Ascending aorta (tissue), 2 donors: ENCODE data around the gene METTL26. TPM values are rescaled to one million over a fixed set of nuclear protein-coding genes. Genes with fewer than 3 reads are reported as not detected.

ENCODE experiments used
- DNase-seq, 2 donors: peaks; one replicate each; pipeline ENCODE4 v3.0.0-alpha.2; 2019; ENCODE audit warnings: low spot score in 2 of 2
- H3K27ac ChIP-seq, 2 donors: fragments of 200-600 bp; sonication (generic); one replicate each; pipeline ENCODE4 v1.5.1; 2016 to 2017; ENCODE audit warnings: mild to moderate bottlenecking in 1 of 2
- H3K27me3 ChIP-seq: fragments of 200-600 bp; sonication (generic); one replicate; pipeline ENCODE4 v1.5.1; 2017
- H3K36me3 ChIP-seq, 2 donors: fragments of 200-600 bp; sonication (generic); one replicate each; pipeline ENCODE4 v1.5.1; 2016
- H3K4me1 ChIP-seq, 2 donors: fragments of 200-600 bp; sonication (generic); one replicate each; pipeline ENCODE4 v1.5.1; 2016 to 2017; ENCODE audit warnings: mild to moderate bottlenecking in 1 of 2
- H3K4me3 ChIP-seq, 2 donors: fragments of 200-600 bp; sonication (generic); one replicate each; pipeline ENCODE4 v1.5.1; 2016 to 2017; ENCODE audit warnings: mild to moderate bottlenecking in 1 of 2
- H3K9me3 ChIP-seq, 2 donors: fragments of 200-600 bp; sonication (generic); one replicate each; pipeline ENCODE4 v1.5.1; 2016
- intact Hi-C: fragments of 100-400 bp; cut with DNase I; formaldehyde crosslinking; loops from one replicate; pipeline ENCODE4 v1.15.1; 2023
- total RNA-seq: library from RNA; depleted of rRNA; stranded (reverse); fragments of >200 nt; gene quantifications from one replicate; pipeline ENCODE4 v1.1.0, GENCODE V29; 2016
- TF ChIP-seq, protein P1 (sequence below), 3 experiments: fragments of 200-600 bp in 2 of 3; fragments of 450-650 bp in 1 of 3; sonication (generic) in 2 of 3; IDR thresholded peaks; one replicate each; pipeline ENCODE4 v1.5.1; 2016 to 2019; ENCODE audit warnings: antibody characterized with exemption in 3 of 3, mild to moderate bottlenecking in 1 of 3, moderate library complexity in 1 of 3

METTL26 gene
- total RNA-seq, 1 donor from 2014 or later = 523 TPM

DNA sequence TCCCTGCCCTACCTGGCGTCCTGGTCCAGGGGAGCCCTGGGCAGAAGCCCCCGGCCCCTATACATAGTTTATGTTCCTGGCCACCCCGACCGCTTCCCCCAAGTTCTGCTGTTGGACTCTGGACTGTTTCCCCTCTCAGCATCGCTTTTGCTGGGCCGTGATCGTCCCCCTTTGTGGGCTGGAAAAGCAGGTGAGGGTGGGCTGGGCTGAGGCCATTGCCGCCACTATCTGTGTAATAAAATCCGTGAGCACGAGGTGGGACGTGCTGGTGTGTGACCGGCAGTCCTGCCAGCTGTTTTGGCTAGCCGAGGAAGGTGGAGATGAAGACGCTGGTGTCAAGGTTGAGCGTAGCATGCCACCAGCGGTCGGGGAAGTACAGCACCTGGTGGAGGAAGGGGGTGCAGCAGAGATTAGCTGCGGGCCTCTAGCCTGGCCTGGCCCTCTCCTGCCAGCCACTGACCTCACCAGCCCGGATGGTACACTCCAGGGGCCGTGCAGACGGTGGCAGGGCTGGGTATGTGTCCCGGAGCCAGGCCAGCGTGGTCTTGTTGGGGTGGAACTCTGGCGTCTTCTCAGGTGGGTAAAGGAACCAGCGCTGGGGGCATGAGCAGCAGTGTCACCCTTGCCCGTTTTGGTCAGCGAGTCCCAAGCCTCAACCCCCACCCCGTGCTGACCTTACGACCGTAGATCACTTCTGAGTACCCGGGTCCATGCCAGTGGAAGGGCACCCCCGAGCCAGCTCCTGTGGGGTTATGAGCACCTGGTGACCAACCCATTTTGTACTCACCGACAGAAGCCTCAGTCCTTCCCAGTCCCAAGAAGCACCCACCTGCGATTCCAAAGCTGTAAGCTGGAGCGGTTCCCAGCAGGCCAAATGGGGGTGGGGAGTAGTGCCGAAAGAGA, 46.6 kb upstream of the METTL26 start:
- no peaks in the 10 kb centered on the region for H3K9me3 ChIP-seq
- TF ChIP-seq, protein P1, sequence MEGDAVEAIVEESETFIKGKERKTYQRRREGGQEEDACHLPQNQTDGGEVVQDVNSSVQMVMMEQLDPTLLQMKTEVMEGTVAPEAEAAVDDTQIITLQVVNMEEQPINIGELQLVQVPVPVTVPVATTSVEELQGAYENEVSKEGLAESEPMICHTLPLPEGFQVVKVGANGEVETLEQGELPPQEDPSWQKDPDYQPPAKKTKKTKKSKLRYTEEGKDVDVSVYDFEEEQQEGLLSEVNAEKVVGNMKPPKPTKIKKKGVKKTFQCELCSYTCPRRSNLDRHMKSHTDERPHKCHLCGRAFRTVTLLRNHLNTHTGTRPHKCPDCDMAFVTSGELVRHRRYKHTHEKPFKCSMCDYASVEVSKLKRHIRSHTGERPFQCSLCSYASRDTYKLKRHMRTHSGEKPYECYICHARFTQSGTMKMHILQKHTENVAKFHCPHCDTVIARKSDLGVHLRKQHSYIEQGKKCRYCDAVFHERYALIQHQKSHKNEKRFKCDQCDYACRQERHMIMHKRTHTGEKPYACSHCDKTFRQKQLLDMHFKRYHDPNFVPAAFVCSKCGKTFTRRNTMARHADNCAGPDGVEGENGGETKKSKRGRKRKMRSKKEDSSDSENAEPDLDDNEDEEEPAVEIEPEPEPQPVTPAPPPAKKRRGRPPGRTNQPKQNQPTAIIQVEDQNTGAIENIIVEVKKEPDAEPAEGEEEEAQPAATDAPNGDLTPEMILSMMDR (IDR thresholded peaks at IDR 0.05) = no peak
- H3K27me3 ChIP-seq = no peaks in the 10 kb centered on the region
- intact Hi-C loops = no loop called here
- peaks cover 20 to 36% of the 10 kb centered on the region in 2 donors for H3K36me3 ChIP-seq
- DNase-seq = no peak
- peak overlapping the region in 1 of 2 donors; percentile 89 for H3K4me3 ChIP-seq
- peaks cover 20 to 36% of the 10 kb centered on the region in 2 donors for H3K4me1 ChIP-seq
- H3K27ac ChIP-seq = no peak overlapping the region

DNA sequence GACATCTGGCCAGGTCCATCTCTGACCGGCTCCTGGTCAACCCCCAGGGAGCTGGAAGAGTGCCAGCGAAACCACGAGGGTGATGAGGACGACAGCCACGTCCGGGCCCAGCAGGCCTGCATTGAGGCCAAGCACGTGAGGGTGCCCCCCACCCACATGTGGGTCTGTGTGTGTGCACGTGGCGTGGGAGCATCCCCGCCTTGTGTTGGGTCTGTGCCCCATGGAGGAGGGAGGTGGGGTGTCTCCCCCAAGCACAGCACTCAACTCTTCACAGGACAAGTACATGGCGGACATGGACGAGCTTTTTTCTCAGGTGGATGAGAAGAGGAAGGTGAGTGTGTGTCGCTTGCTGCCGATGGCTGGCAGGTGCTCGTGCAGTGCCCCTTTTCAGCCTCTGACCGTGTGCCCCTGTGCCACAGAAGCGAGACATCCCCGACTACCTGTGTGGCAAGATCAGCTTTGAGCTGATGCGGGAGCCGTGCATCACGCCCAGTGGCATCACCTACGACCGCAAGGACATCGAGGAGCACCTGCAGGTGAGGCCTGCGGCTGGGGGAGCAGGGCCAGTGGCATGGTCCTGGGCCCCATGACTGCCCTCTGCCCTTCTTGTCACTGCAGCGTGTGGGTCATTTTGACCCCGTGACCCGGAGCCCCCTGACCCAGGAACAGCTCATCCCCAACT, 45.8 kb upstream of the METTL26 start:
- no peak for DNase-seq
- H3K27me3 ChIP-seq = no peaks in the 10 kb centered on the region
- peaks cover 20 to 36% of the 10 kb centered on the region in 2 donors for H3K4me1 ChIP-seq
- H3K4me3 ChIP-seq = peak overlapping the region; percentile 89 to 90
- intact Hi-C loops = loop anchor here (2.0 kb wide), 1 partner anchor 45 kb away; the partner anchor contains the start of gene METTL26
- no peaks in the 10 kb centered on the region for H3K9me3 ChIP-seq
- no peak overlapping the region for H3K27ac ChIP-seq
- TF ChIP-seq, protein P1 (IDR thresholded peaks at IDR 0.05) = no peak
- H3K36me3 ChIP-seq = peaks cover 19 to 28% of the 10 kb centered on the region in 2 donors

DNA sequence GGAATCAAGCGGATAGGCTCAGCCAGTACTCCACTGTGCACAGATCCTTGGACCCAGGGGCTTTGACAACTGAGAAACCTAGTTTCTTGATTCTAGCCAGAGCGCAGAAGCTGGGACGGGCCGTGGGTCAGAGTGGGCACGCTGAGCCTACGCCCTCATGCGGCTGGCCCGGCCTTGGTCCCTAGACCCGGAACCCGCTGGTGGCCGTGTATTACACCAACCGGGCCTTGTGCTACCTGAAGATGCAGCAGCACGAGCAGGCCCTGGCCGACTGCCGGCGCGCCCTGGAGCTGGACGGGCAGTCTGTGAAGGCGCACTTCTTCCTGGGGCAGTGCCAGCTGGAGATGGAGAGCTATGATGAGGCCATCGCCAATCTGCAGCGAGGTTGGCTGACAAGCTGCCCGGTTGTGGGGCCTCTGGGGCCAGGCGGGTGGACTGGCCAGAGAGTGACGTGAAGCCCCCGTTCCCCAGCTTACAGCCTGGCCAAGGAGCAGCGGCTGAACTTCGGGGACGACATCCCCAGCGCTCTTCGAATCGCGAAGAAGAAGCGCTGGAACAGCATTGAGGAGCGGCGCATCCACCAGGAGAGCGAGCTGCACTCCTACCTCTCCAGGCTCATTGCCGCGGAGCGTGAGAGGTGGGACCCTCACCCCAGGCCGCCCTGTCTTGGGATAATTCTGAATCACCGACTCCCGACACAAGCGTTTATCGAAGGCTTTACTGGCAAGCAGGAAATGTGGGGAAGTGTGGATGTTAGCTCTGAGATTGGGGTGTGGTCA, 45.1 kb upstream of the METTL26 start:
- H3K4me1 ChIP-seq = peaks cover 20 to 36% of the 10 kb centered on the region in 2 donors
- H3K27me3 ChIP-seq = no peaks in the 10 kb centered on the region
- intact Hi-C loops = loop anchor here (2.0 kb wide), 1 partner anchor 44 kb away; the partner anchor contains the start of gene METTL26
- DNase-seq = no peak
- H3K4me3 ChIP-seq = peak overlapping the region; percentile 89 to 90
- H3K27ac ChIP-seq = peak overlapping the region; percentile 85 to 90
- TF ChIP-seq, protein P1 (IDR thresholded peaks at IDR 0.05) = no peak
- H3K36me3 ChIP-seq = peaks cover 13 to 21% of the 10 kb centered on the region in 2 donors
- H3K9me3 ChIP-seq = no peaks in the 10 kb centered on the region

DNA sequence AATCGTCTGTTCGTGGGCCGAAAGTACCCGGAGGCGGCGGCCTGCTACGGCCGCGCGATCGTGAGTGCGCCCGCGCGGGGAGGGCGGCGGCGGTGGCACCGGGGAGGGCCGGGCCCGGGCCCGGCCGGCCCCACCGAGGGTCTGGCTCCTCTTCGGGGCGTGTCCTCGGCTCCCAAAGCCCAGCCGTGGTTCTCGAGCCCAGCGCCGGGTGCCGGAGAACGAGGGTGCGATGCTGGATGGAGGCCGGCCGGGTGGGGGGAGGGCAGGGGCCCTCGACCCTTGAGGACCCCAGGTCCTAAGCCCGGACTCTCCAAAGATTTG, 44.5 kb upstream of the METTL26 start:
- H3K9me3 ChIP-seq = no peaks in the 10 kb centered on the region
- H3K27ac ChIP-seq = peak overlapping the region; percentile 85 to 90
- H3K36me3 ChIP-seq = peaks cover 13 to 15% of the 10 kb centered on the region in 2 donors
- H3K4me3 ChIP-seq = peak overlapping the region; percentile 89 to 90
- DNase-seq = no peak
- TF ChIP-seq, protein P1 (IDR thresholded peaks at IDR 0.05) = no peak
- no peaks in the 10 kb centered on the region for H3K27me3 ChIP-seq
- H3K4me1 ChIP-seq = peaks cover 20 to 40% of the 10 kb centered on the region in 2 donors
- intact Hi-C loops = loop anchor here (2.0 kb wide), 1 partner anchor 44 kb away; the partner anchor contains the start of gene METTL26
